NOMO-1 treated with dmso at 0.1 percent for 144 hours (cell line): ENCODE data around the gene DLGAP4.

Experiments used
- DNase-seq: peaks from one replicate; lab custom pipeline; 2025; ENCODE audit not compliant: unreplicated experiment; lab: John Stamatoyannopoulos, UW

DLGAP4 gene

GRCh38 chr20:36528875-36529417 lies 222.8 kb downstream of the DLGAP4 start:
- no peak for DNase-seq

GRCh38 chr20:36532388-36532787 lies 226.2 kb downstream of the DLGAP4 start:
- DNase-seq: no peak

- DNase-seq: no peak
Measured at GRCh38 chr20:36532822-36533221, 226.7 kb downstream of the DLGAP4 start.

GRCh38 chr20:36538026-36538722 lies 232.0 kb downstream of the DLGAP4 start:
- no peak for DNase-seq

- DNase-seq: no peak
Measured at GRCh38 chr20:36540551-36541211, 234.5 kb downstream of the DLGAP4 start.

GRCh38 chr20:36541227-36541767 lies 235.2 kb downstream of the DLGAP4 start, which contains the start of gene MYL9:
Gene MYL9, plus strand, starts transcription at chr20:36541519. Its CDS starts 3,366 bp downstream, at chr20:36544885.
- DNase-seq: no peak

GRCh38 chr20:36541768-36542488 lies 235.8 kb downstream of the DLGAP4 start:
- DNase-seq: no peak

- DNase-seq: no peak
Measured at GRCh38 chr20:36542516-36543183, 236.5 kb downstream of the DLGAP4 start.

- no peak for DNase-seq
Measured at GRCh38 chr20:36543184-36544133, 237.3 kb downstream of the DLGAP4 start.

- no peak for DNase-seq
Measured at GRCh38 chr20:36544134-36545018, 238.2 kb downstream of the DLGAP4 start.

- no peak for DNase-seq
Measured at GRCh38 chr20:36546111-36546736, 240.1 kb downstream of the DLGAP4 start.

GRCh38 chr20:36547186-36548005 lies 241.3 kb downstream of the DLGAP4 start:
- no peak for DNase-seq

- DNase-seq: no peak
Measured at GRCh38 chr20:36548006-36548315, 241.8 kb downstream of the DLGAP4 start.

GRCh38 chr20:36548704-36549627 lies 242.8 kb downstream of the DLGAP4 start:
- DNase-seq: no peak

GRCh38 chr20:36549628-36549941 lies 243.4 kb downstream of the DLGAP4 start:
- no peak for DNase-seq

GRCh38 chr20:36549942-36550789 lies 244.0 kb downstream of the DLGAP4 start:
- no peak for DNase-seq
